CD4-positive, alpha-beta T cell treated with Interleukin-12 subunit alpha and Interleukin-12 subunit beta, for 1 hour (primary cell): Measurements from ENCODE around the gene CDC25B.

Experiments used
- DNase-seq: peaks from one replicate; pipeline ENCODE4 v3.0.0-alpha.2; 2020

CDC25B gene

DNA sequence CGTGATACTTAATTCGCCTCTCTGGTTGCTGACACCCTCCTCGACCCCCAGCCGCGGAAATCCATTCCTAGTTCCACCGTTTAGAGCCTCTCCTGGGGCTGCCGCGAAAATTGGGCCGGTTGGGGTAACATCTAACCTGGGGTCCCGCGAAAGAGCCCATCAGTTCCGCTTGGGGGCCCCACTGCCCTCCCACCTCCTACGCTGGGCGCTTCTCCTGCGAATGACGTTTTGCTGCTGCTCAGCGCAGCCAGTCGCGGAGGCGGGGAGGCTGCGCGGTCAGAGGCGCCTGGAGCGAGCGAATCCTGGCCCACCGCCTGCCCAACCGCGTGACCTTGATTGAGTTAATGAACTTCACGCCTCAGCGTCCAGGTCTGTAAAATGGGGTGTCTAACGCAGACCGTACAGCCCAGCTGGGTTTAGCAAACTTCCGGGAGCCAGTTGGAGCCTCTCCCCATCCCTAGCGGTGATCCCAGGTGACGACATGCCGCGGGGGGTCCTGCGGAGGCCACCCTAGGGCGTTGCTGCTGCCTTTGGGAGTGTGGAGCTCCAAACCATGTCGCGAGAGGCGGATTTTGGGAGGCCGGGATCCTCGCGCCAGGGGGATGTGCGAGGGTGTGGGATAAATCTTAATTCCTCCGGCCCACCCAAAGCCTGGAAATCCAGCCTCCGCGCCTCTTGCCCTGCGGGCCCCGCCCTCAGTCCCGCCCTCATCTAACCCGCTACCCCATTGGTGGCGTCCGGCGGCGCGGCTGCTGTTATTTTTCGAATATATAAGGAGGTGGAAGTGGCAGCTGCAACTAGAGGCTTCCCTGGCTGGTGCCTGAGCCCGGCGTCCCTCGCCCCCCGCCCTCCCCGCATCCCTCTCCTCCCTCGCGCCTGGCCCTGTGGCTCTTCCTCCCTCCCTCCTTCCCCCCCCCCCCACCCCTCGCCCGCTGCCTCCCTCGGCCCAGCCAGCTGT is at the start of gene CDC25B:
TSS of gene CDC25B (plus strand) at position 800 of the 958 bp plus-strand sequence. CDS start 222 bp downstream, outside the sequence.
- DNase-seq, result peak; percentile 89

- no peak for DNase-seq
These were observed 48.6 kb upstream of the CDC25B start for GRCh38 chr20:3747471-3747870.

GRCh38 chr20:3748073-3748472 is 48.0 kb upstream of the CDC25B start:
- no peak for DNase-seq

- DNase-seq, result no peak
These were observed 46.9 kb upstream of the CDC25B start for GRCh38 chr20:3749087-3749688.

- DNase-seq, result peak; percentile 33
These were observed 46.2 kb upstream of the CDC25B start for GRCh38 chr20:3749689-3750531.

DNA sequence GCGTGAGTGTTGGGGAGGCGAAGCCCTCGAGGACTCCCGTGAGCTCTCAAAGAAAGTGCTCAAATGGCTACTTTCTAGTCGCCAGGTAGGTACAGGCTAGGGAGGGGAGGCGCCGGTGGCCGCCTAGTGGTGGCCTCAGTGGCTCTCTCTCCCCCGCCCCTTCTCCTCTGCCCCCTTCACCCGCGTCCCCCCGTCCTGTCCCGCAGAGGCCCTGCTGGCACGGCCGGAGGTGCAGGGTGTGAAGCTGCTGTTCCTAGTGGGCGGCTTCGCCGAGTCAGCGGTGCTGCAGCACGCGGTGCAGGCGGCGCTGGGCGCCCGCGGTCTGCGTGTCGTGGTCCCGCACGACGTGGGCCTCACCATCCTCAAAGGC is 44.8 kb upstream of the CDC25B start:
- no peak for DNase-seq

GRCh38 chr20:3751675-3752385 is 44.3 kb upstream of the CDC25B start:
- peak; percentile 71 for DNase-seq

DNA sequence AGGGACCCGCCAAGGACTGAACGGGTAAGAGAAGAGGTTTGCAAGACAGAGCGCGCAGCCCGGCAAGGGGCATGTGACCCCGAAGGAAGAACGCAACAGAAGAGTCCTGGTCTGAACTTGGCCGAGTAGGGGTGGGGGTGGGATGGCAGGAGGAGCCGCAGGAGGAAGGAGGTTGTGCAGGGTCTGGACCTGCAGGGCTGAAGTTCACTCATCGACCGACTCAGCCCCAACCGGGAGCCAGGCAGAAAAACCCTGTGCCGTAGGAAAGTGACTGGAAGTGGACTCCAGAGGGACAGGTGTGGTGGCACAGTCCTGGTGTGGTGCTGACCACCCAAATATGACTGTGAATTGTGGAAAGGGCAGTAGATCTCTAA is 43.7 kb upstream of the CDC25B start:
- DNase-seq, result no peak

DNA sequence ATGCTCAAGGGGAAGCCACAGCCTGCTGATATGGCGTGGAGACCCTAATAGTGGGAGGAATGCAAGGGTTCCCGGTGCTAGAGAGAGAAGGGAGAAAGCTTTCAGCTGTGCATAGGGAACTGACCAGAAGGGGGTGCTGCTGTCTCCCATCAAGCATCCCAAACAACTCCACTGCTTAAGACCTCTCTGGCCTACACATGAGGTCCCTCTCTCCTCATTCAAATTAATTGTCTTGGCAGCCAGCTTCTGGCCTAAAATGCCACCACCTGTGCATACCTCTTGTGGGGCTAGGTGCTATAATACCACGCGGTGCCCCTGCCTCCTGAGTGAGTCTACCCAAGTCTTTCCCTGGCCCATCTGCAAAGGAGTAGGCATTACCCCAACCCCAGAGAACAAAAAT is 43.0 kb upstream of the CDC25B start:
- peak; percentile 74 for DNase-seq

DNA sequence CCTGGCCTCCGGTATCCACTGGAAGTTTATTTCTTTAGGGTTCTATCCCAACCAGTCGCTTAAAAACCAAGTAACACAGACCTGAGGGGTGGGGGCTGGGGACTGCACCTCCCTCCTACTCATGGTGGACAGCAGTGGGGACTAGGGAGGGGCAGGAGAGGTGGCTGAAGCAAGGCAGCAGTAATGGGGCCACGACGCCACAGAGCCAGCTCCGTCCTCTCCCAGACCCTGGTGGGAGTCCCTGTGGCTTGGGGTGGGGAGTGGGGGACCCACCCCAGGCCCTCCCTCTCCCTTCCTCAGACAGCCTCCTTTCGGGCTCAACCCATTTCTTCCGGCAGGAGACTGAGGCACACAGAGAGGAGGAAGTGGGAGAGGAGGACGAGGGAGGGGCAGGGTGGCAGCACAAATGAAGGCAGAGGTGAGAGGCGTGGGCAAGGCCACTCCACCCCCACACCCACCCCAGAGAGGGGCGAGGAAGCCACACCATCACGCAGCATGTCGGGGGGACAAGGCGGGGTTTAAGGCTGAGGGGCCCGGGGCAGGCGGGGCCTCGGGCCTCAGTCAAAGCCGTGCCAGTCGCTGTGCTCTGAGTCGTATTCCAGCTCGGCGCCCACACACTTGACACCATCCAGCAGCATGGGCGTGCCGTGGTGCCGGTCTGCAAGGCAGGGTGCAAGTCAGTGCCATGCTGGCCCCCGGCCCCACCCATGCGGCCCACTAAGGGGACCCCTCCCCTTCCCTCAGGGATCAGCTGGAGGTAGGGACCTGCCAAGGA is 42.4 kb upstream of the CDC25B start:
- DNase-seq, result no peak

DNA sequence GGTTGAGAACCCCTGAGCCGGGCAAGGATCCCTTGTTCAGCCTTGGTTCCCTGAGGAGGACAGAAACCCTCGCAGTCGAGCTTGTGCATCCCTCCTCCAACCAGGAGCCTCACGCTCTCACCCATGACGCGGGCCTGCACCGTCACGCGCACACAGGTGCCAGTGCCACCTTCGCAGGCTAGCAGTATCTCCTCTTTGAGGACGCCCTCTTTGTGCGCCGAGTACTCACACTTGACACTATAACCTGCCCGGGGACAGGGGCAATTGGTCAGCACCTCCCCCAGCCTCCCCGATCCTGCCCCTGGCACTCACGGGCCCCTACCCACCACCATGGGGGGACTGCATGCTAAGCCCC is 41.9 kb upstream of the CDC25B start:
- no peak for DNase-seq

DNA sequence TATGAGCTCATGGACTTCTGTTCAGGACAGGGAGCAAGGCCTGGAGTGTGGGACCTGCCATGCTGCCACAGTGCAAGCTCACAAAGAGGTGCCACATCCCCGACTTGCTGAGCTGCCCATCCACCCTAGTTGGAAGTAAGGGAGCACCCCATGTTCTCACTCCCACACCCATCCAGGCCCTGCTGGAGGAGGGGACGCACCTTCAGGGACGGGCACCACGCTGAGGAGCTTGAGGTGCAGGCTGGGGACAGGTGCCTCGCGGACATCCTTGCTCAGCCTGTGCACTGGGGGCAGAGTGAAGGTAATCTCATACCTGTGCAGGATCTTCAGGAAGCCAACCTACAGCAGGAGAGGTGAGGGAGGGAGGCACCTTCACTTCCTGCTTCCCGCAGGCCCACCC is 40.8 kb upstream of the CDC25B start:
- no peak for DNase-seq

DNA sequence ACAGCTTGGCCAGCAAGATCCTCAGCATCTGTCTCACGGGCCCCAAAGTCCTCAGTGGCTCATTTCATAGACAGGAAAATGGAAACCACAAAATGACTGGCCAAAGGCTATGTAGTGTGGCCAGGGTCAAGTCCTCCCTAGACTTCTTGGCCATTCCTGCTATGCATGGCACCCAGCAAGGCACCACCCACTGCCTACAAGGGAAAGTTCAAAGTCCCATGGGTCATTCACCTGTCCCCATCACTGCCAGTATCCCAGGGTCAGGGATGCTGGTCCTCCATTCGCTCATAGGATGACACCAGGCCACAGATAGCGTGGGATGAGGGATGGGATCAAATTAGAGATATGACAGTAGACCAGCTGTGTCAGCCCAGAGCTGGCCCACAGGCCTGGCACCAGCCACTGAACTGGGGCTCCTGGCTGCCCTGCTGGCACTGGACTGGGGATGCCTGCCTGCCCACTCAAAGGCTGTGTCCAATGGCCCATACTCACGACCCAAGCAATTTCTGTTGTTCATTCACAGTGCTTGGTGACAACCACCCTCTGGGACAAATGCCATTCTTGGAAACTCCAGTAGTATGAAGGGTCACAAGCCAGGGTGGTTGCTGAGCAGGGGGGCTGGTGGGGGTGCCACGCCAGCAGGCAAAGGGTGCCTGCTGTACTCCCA is 40.2 kb upstream of the CDC25B start:
- no peak for DNase-seq

DNA sequence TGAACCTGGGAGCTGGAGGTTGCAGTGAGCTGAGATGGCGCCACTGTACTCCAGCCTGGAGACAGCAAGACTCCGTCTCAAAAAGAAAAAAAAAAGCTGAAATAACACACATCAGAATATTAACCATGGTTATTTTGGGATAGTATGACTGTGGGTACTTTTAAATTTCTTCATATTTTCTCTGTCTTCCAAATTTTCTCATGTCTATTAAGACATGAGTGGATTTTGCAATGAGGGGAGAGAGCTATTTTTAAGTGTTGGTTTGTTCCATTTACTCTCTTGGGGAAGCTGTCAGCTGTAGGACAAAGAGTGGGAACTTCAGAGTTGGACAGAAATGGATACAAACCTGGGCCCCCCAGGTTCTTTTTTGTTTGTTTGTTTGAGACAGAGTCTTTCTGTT is 38.8 kb upstream of the CDC25B start:
- no peak for DNase-seq

DNA sequence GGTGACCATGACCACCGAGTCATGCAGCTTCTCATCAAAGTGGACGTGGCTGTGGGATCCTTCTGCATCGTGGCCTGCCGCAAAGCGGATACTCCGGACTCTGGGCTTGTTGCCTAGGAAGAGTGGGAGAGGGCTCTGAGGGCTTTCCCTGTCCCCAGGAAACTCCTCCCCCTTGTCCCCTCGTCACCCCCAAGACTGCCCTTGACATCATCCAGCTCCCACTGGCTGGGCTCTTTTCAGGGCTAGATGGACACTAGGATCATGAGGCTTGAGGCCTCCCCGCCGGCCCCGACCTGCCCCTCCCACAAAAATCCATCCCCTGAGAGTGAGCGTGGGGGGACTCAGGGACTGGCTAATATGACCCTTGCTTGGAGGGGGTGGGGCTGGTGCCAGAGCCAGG is 37.5 kb upstream of the CDC25B start:
- DNase-seq, result no peak

DNA sequence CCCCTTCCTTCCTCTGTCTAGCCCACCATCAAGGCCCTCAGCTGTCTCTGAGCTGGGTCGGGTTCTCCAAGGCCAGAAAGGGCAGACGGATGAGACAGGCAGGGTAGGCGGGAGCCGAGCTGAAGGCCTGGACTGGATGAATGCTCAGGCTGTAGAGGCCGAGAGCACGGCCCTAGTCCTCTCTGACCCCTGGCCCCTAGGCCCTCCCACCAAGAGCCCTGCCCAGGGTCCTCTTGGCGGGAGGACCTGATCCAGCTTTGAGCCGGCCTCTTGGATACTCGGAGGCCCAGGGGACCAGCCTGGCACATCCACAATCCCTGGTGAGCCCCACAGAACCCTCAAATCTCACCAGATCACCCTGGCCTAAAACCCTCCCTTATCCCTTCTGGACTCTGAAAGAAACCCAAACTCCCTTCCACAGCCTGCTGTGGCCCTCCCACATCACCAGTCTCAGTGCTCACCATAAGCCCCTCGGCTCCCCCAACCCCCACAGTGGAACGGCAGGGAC is 36.7 kb upstream of the CDC25B start:
- no peak for DNase-seq

GRCh38 chr20:3759884-3760283 is 36.2 kb upstream of the CDC25B start:
- no peak for DNase-seq

DNA sequence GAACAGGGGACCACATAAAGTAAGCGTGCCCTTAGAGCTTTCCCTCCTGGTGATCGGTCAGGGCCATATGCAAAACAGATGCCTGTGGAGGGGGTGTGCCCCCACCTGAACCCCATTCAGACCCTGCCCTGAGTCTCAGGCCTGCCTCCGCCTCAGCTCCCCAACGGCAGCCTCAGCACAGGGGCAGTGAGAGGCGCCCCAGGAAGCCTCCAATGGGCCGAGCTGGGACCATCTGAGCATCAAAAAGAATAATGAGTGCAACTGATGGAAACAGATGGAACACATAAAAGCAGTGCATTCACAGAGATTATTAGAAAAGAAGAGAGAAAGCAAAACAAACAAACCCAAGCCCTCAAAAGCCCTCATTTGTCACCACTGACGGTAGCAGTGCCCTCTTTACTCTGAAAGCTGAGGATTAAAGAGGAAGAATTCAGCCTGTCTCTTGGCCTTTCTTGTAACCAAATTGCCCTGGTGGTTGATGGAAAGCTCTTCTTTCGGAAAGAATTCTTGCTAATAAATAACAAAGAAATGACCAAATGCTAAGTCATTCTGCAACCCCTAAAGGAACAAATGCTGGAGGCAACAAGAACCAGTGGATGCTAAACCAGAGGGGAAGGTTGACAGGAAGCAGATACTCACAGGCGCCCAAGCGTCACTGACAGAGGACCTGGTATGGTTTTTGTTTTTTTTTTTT is 35.3 kb upstream of the CDC25B start:
- no peak for DNase-seq

DNA sequence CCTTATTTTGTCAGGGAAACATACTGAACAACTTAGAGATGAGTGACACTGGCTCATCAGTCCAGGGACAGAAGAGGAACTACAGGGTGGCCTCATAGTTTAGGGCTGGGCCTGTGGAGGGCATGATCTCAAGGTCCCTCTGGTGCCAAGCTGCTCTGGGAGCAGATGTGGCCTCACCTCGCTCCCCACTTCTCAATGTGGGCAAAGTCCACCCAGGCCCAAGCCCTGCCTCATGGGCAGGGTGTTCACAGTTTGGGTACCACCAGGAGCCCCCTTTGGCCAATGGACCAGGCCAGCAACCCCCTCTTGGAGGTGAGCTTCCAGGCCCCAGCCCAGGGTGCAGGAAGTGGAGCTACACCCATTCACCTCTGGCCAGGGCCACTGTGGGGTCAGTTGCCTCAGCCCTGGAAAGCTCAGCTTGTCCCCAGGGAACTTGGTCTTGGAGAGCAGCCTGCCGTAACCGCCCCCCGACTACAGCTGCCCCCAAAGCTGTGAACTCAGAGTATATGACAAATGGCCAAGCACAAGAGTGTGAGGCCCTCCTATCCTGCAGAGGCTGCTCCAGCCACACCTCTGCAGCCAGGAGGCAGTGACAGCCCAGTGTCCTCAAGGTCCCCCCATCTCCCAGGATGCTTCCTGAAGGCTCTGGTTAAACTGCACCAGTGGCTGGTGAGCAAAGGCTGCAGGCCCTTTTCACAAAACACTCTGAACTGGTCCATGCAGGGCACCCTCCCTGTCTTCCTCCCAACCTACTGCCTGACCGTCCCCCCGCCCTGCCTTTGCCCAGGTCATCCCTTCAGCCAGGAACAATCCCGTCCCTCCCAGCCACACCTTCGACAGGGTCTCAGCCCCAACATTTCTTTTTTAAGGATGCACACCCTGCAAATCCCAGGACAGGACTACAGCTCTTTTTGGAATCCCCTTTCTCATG is 32.2 kb upstream of the CDC25B start:
- DNase-seq, result no peak

DNA sequence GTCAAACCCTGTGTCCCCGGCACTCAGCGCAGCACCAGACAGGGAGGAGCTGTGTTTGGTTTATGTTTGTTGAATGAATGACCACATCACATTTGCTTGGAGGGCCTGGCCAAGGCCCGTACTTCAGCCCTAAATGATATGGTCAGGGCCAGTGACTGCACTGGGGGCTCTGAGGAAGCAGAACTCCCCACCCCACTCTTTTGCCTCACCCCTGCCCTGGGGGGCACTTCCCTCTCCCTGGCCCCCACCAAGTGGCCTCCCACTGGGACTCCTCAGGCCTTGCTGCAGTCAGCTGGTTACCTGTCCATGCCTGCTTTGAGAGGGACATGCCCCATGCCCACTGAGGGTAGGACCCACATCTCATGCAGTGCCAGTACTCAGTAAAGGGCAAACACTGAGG is 31.5 kb upstream of the CDC25B start:
- DNase-seq, result no peak
